MG63 (cell line): ENCODE data around the gene CBX2. TPM values are rescaled to one million over a fixed set of nuclear protein-coding genes. Genes with fewer than 3 reads are reported as not detected.

ENCODE experiments used
- DNase-seq: peaks from one replicate; pipeline ENCODE4 v3.0.0-alpha.2; 2020
- H3K27me3 ChIP-seq: fragments of 250-450 bp; sonication (Bioruptor Pico); 2 replicates; pipeline ENCODE4 v1.5.1; 2020; ENCODE audit warnings: mild to moderate bottlenecking, moderate library complexity
- H3K36me3 ChIP-seq: fragments of 250-450 bp; sonication (Bioruptor Pico); 2 replicates; pipeline ENCODE4 v1.5.1; 2020; ENCODE audit warnings: mild to moderate bottlenecking, moderate library complexity
- H3K4me3 ChIP-seq: fragments of 250-450 bp; sonication (Bioruptor Pico); 2 replicates; pipeline ENCODE4 v1.5.1; 2020; ENCODE audit warnings: mild to moderate bottlenecking, moderate library complexity
- H3K9me3 ChIP-seq: fragments of 250-450 bp; sonication (Bioruptor Pico); 2 replicates; pipeline ENCODE4 v1.5.1; 2020; ENCODE audit warnings: mild to moderate bottlenecking, moderate library complexity
- total RNA-seq: library from RNA; depleted of rRNA; stranded (reverse); fragments of >200 nt; shearing (Covaris generic); gene quantifications from 2 replicates; pipeline ENCODE4 v1.2.3, GENCODE V29; 2014; ENCODE audit warnings: low replicate concordance

Gene CBX2
- total RNA-seq, 1 experiment from 2014 or later, result 17.1 TPM

DNA sequence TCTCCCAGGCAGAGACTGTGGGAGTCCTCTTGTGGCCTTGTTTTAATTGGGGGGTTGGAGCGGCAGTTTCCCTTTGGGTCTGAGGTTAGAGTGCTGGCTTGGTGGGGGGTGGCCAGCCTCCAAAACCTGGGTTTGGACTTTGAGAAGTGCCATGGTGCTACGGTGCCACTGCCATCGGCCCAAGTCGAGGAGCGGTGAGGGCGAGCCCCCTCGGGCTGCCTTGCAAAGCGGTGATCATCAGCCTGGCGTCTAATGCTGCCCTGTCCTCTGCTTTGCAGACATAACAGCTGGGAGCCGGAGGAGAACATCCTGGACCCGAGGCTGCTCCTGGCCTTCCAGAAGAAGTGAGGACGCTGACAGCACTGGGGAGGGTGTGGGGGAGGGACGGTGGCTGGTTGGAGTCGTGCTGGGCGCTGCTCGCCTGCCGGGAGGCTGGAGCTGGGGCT, 1.2 kb downstream of the CBX2 start:
- peaks cover 13% of the 10 kb centered on the region for H3K36me3 ChIP-seq
- peak overlapping the region; percentile 62 for H3K4me3 ChIP-seq
- H3K27me3 ChIP-seq, result no peaks in the 10 kb centered on the region
- H3K9me3 ChIP-seq, result no peaks in the 10 kb centered on the region
- no peak for DNase-seq

- H3K4me3 ChIP-seq, result no peak overlapping the region
- DNase-seq, result no peak
- peaks cover 16% of the 10 kb centered on the region for H3K36me3 ChIP-seq
- no peaks in the 10 kb centered on the region for H3K27me3 ChIP-seq
- H3K9me3 ChIP-seq, result no peaks in the 10 kb centered on the region
These were observed 1.9 kb downstream of the CBX2 start for GRCh38 chr17:79779661-79780365.

DNA sequence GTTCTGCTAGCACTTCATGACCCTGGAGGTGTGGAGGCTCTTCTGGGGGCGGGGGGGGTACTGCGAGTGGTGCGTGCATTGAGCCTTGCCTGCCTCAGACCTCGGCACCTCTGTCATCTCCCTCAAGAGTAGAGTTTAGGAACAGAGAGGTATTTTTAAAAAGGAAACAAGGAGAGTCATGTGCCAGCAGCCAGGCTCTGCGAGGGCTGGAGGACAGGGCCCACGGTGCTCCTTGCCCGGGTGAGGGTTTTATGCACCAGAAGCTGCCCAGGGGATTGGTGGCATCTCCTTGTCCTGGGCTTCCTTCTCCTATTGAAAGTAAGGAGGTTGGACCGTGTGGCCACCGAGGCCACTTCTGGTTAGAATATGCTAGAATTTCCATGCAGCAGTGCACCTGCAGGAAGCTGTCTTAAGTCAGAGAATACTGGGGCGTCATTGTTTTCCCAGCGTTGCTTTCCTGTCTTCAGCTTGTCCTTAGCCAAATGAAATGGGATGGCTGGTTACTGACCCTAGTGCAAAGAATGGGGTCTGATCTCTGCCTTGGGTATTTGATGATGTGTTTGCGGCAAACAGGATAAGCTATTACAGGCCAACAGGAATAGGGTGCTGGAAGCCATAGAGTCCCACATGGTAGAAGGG, 3.2 kb downstream of the CBX2 start:
- H3K9me3 ChIP-seq, result no peaks in the 10 kb centered on the region
- H3K27me3 ChIP-seq, result no peaks in the 10 kb centered on the region
- DNase-seq, result no peak
- H3K4me3 ChIP-seq, result no peak overlapping the region
- peaks cover 18% of the 10 kb centered on the region for H3K36me3 ChIP-seq

- Histone ChIP-seq H3K9me3 (no peaks in the 10 kb centered on the region), H3K27me3 (no peaks in the 10 kb centered on the region), H3K4me3 (no peak overlapping the region), H3K36me3 (peaks cover 18% of the 10 kb centered on the region)
- no peak for DNase-seq
These were observed 4.0 kb downstream of the CBX2 start for GRCh38 chr17:79781736-79782575.

DNA sequence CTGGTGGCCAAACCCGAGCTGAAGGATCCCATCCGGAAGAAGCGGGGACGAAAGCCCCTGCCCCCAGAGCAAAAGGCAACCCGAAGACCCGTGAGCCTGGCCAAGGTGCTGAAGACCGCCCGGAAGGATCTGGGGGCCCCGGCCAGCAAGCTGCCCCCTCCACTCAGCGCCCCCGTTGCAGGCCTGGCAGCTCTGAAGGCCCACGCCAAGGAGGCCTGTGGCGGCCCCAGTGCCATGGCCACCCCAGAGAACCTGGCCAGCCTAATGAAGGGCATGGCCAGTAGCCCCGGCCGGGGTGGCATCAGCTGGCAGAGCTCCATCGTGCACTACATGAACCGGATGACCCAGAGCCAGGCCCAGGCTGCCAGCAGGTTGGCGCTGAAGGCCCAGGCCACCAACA, 5.9 kb downstream of the CBX2 start:
- Histone ChIP-seq H3K36me3 (peaks cover 18% of the 10 kb centered on the region), H3K4me3 (no peak overlapping the region), H3K9me3 (no peaks in the 10 kb centered on the region), H3K27me3 (no peaks in the 10 kb centered on the region)
- no peak for DNase-seq

GRCh38 chr17:79784353-79785016, 6.5 kb downstream of the CBX2 start:
- H3K4me3 ChIP-seq, result no peak overlapping the region
- no peaks in the 10 kb centered on the region for H3K27me3 ChIP-seq
- no peaks in the 10 kb centered on the region for H3K9me3 ChIP-seq
- no peak for DNase-seq
- H3K36me3 ChIP-seq, result peaks cover 18% of the 10 kb centered on the region

- H3K27me3 ChIP-seq, result peaks cover 2% of the 10 kb centered on the region
- no peak overlapping the region for H3K4me3 ChIP-seq
- DNase-seq, result no peak
- no peaks in the 10 kb centered on the region for H3K9me3 ChIP-seq
- H3K36me3 ChIP-seq, result peaks cover 14% of the 10 kb centered on the region
These were observed 7.3 kb downstream of the CBX2 start for GRCh38 chr17:79785017-79785899.

DNA sequence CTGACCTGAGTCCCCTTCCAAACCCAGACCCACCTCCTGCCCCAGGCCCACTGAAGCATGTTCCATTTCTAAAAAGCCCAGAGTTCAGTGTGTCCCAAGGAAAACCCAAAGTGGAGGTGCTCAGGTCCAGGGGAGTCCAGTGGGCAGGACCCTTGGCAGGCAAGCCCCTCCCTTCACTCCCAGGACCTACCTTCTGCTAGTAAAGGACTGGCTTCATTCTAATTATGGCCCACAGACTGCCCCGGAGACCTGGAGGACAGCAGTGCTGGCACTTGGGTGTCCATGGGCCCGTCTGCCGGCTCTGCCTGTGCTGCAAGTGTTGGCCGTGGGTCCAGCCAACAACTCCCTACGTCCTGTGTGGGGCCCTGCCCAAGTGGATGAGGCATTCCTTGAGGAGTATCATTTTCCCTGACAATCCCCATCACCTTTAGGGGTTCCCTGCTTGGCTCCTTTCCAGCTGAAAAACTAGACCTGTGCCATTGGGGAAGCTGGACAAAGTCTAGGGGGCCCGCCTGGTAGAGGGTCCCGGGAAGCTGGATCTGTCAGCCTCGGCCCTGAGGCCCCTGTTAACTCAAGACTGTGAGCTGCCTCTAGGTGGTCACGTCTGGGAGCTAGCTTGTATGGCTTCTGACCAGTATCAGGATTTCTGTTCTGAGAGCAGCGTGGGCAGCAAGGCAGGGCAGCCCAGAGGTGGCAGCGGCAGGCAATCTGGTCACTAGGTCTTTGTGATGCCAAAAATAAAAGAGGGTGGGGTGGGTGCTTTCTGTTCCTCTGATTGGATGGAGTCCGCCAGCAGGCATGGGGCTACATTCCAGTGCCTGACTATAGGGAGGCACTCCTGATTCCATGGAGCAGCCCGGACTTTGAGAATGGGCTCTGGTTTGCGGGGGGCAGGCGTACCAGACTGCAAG, 8.2 kb downstream of the CBX2 start:
- Histone ChIP-seq H3K36me3 (peaks cover 12% of the 10 kb centered on the region; the same call in 1 of the 2 replicates), H3K27me3 (peaks cover 8% of the 10 kb centered on the region), H3K9me3 (no peaks in the 10 kb centered on the region), H3K4me3 (no peak overlapping the region)
- DNase-seq, result no peak

DNA sequence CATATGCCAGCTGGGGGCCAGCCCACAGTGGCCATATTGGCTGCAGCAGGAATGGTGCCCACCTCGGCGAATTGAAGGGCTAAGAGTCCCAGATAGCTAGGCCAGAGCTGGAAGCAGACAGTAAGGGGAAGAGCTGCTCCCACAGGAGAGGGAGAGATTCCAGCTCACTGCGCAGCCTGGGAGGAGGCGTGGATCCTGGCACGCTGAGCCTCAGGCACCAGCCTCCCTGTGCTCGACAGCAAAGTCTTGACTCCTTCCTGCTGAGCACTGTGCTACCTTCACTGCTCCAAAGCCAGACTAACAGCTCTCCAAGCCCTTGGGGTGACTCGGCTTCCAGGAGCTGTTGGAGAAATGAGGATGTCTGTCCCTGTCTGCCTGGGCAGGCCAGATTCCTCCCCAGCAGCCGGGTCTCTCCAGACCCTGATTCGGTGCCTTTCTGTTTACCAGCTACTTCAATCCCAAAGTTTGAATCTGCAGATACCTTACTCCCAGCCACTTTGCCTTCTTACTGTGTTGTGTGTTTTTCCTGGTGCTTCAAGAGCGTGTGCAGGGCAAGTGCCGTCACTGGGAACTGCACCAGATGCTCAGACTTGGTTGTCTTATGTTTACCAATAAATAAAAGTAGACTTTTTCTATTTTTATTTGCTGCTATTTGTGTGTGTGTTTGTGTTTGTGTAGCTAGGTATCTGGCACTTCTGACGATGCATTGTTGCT, 9.1 kb downstream of the CBX2 start:
- H3K36me3 ChIP-seq, result peaks cover 9% of the 10 kb centered on the region; the same call in 1 of the 2 replicates
- peaks cover 8% of the 10 kb centered on the region for H3K27me3 ChIP-seq
- DNase-seq, result no peak
- no peaks in the 10 kb centered on the region for H3K9me3 ChIP-seq
- no peak overlapping the region for H3K4me3 ChIP-seq

DNA sequence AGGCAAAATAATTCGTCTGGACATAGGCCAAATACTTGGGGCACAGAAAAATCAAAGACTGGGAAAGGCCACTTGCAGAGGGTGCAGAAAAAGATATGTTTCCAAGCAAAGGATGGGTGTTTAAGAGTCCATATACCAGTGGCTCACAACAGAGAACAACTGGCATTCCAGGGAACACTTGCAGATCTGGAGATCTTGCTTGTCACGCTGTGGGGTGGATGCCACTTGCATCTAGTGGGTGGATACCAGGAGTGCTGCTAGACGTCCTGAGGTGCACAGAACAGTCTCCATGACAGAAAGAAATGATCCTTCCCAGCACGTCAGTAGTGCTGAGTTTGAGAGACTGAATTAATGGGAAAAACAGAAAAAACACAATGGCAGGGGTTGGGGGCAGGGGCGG, 10.5 kb downstream of the CBX2 start:
- no peaks in the 10 kb centered on the region for H3K9me3 ChIP-seq
- no peak for DNase-seq
- H3K27me3 ChIP-seq, result peaks cover 8% of the 10 kb centered on the region

GRCh38 chr17:79788989-79789942, 11.3 kb downstream of the CBX2 start:
- peaks cover 8% of the 10 kb centered on the region for H3K27me3 ChIP-seq
- H3K36me3 ChIP-seq, result peaks cover 4% of the 10 kb centered on the region
- no peak overlapping the region for H3K4me3 ChIP-seq
- no peak for DNase-seq
- no peaks in the 10 kb centered on the region for H3K9me3 ChIP-seq

More for the DNA sequence above, 10.5 kb downstream of the CBX2 start:
- H3K4me3 ChIP-seq, result no peak overlapping the region
- peaks cover 4% of the 10 kb centered on the region; the same call in 1 of the 2 replicates for H3K36me3 ChIP-seq

DNA sequence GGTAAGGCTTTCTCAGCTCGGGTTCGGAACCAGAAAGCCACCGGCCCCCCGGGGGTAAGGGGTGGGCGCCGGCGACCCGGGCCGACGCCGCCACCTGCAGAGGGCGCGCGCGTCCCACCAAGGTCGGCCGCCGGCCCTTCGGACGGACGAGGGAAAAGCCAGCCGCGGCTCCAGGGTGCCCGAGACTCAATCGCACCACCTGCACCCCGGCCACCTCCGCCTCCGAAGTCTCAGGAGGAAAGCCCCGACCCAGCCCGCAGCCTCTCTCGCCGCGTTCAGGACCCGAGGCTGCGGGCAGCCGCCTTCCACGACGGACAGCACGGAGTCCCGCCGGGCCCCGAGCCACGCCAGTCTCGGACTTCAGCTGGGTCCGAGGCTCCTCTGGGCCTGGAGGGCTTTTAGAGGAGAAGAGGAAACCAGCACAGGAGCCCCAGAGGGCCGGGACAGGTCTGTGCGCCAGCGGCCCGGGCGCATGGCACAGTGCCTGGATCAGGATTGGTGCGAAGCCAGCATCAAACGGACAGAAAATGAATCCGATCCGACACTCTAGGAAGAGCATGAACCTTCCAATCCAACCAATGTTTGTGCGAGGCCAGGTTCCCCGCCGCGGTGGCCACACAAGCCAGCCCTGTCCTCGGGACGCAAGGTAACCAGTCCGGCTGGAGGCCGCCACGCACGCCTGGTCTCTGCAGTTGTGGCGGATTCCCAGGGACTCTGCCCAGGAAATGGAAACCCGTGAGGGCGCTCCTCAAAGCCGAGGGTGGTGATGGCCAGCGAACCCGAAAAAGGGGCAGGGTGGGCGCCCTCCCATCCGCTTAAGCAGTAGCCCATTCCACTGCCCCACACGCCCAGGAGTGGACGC, 12.2 kb downstream of the CBX2 start:
- DNase-seq, result peak; percentile 51
- Histone ChIP-seq H3K4me3 (0 out of 2 replicates have a peak overlapping the region, but pooled peaks have one; percentile 15), H3K36me3 (peaks cover 9% of the 10 kb centered on the region), H3K9me3 (no peaks in the 10 kb centered on the region), H3K27me3 (peaks cover 8% of the 10 kb centered on the region)
